Neural cell (in vitro differentiated cells): Measurements from ENCODE around the gene KCTD21. TPM values are rescaled to one million over a fixed set of nuclear protein-coding genes. Genes with fewer than 3 reads are reported as not detected.

ENCODE experiments used
- H2AFZ ChIP-seq: fragments of 200-600, 300-800 bp; sonication (generic), shearing (Covaris generic); 2 replicates; pipeline ENCODE4 v1.6.0; 2014; ENCODE audit warnings: low read depth, mild to moderate bottlenecking, antibody characterized with exemption, low read length, moderate library complexity
- H3F3A ChIP-seq: fragments of 200-600 bp; shearing (Covaris generic); 2 replicates; pipeline ENCODE4 v1.6.1; 2016; ENCODE audit warnings: mild to moderate bottlenecking, moderate library complexity, mixed read lengths, antibody characterized with exemption, low read length; ENCODE audit not compliant: insufficient read depth, poor library complexity, severe bottlenecking
- H3K27ac ChIP-seq: fragments of 200-600, 300-800 bp; sonication (generic), shearing (Covaris generic); 2 replicates; pipeline ENCODE4 v1.5.1; 2014; ENCODE audit warnings: mild to moderate bottlenecking, low read length, moderate library complexity
- H3K27me3 ChIP-seq: fragments of 300-800, 200-600 bp; sonication (generic), shearing (Covaris generic); 2 replicates; pipeline ENCODE4 v1.6.0; 2014; ENCODE audit warnings: mild to moderate bottlenecking, low read depth, low read length, moderate library complexity; ENCODE audit not compliant: insufficient read depth
- H3K36me3 ChIP-seq: fragments of 300-800, 200-600 bp; sonication (generic), shearing (Covaris generic); 2 replicates; pipeline ENCODE4 v1.5.1; 2014; ENCODE audit warnings: mild to moderate bottlenecking, antibody characterized with exemption, low read length, moderate library complexity; ENCODE audit not compliant: insufficient read depth
- H3K4me2 ChIP-seq: fragments of 300-800, 200-600 bp; sonication (generic), shearing (Covaris generic); 2 replicates; pipeline ENCODE4 v1.6.0; 2014; ENCODE audit warnings: mild to moderate bottlenecking, low read length
- H3K4me3 ChIP-seq: fragments of 300-800, 200-600 bp; sonication (generic), shearing (Covaris generic); 2 replicates; pipeline ENCODE4 v1.5.1; 2014; ENCODE audit warnings: mild to moderate bottlenecking, low read length, moderate library complexity
- H3K79me2 ChIP-seq: fragments of 200-600 bp; shearing (Covaris generic); replicated peaks from 2 replicates; pipeline ENCODE4 v1.6.0; 2014; ENCODE audit warnings: mild to moderate bottlenecking, low read length, moderate library complexity; ENCODE audit not compliant: insufficient read depth
- H3K9ac ChIP-seq: fragments of 300-800, 200-600 bp; sonication (generic), shearing (Covaris generic); 2 replicates; pipeline ENCODE4 v1.6.1; 2016; ENCODE audit warnings: mild to moderate bottlenecking, low read length, mixed read lengths
- H3K9me2 ChIP-seq: fragments of 200-600 bp; shearing (Covaris generic); 2 replicates; pipeline ENCODE4 v1.6.1; 2016; ENCODE audit warnings: mild to moderate bottlenecking, low read length, mixed read lengths; ENCODE audit not compliant: insufficient read depth
- H3K9me3 ChIP-seq: fragments of 200-600, 300-800 bp; sonication (generic), shearing (Covaris generic); 2 replicates; pipeline ENCODE4 v1.6.1; 2016; ENCODE audit warnings: mild to moderate bottlenecking, mixed run types, low read length, moderate library complexity, mixed read lengths
- H4K20me1 ChIP-seq: fragments of 200-600 bp; shearing (Covaris generic); 2 replicates; pipeline ENCODE4 v1.6.1; 2016; ENCODE audit warnings: mild to moderate bottlenecking, mixed run types; ENCODE audit not compliant: insufficient read depth
- EZH2 ChIP-seq: fragments of 200-600, 300-800 bp; shearing (Covaris generic), sonication (generic); IDR thresholded peaks from 2 replicates; pipeline ENCODE4 v1.6.1; 2014; ENCODE audit warnings: antibody characterized with exemption, low read length, borderline replicate concordance, mild to moderate bottlenecking; ENCODE audit not compliant: insufficient read depth, poor library complexity, severe bottlenecking
- MXI1 ChIP-seq: fragments of 450-650 bp; conservative IDR thresholded peaks from 2 replicates; pipeline ENCODE4 v1.6.1; 2014; ENCODE audit warnings: antibody characterized with exemption, mild to moderate bottlenecking; ENCODE audit not compliant: poor library complexity, severe bottlenecking
- RAD21 ChIP-seq: fragments of 450-650 bp; conservative IDR thresholded peaks from 2 replicates; pipeline ENCODE4 v1.6.1; 2014; ENCODE audit warnings: antibody characterized with exemption, mild to moderate bottlenecking, moderate library complexity
- SMC3 ChIP-seq: fragments of 450-650 bp; conservative IDR thresholded peaks from 2 replicates; pipeline ENCODE4 v1.6.1; 2014; ENCODE audit warnings: antibody characterized with exemption, mild to moderate bottlenecking, moderate library complexity; ENCODE audit not compliant: poor library complexity
- TAF1 ChIP-seq: IDR thresholded peaks from 2 replicates; pipeline ENCODE4 v1.6.1; 2012; ENCODE audit warnings: low read depth
- polyA plus RNA-seq: library from polyadenylated mRNA; depleted of rRNA; stranded (reverse); fragments of >200 nt; gene quantifications from 2 replicates; pipeline ENCODE4 v1.2.3, GENCODE V29; 2014
- TF ChIP-seq, protein P1 (sequence below): IDR thresholded peaks from 2 replicates; pipeline ENCODE4 v1.6.1; 2012; ENCODE audit warnings: borderline replicate concordance
- TF ChIP-seq, protein P2 (sequence below): fragments of 450-650 bp; IDR thresholded peaks from 2 replicates; pipeline ENCODE4 v1.5.1; 2014; ENCODE audit warnings: antibody characterized with exemption, mild to moderate bottlenecking, moderate library complexity; ENCODE audit not compliant: poor library complexity, severe bottlenecking

Gene KCTD21
- polyA plus RNA-seq, 1 donor from 2014 or later: 1.4 TPM

DNA sequence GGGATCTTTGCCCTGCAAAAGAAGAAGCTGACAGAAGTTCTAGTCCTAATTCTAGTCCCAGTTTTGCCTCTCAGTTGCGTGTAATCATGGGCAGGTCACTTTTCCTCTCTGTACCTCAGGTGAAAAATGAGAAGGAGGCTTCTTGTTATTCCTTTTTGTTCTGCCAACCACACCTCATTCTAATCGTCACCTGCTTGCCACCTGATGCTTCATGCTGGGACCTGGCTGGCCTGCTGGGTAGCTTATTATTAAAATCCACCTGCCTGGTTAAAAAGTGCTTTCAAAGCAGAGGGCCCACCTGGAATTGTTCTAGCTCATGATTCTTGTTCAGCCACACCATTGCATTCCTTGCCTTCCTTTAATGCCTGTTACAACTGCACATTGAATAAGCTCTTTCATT, 40.6 kb downstream of the KCTD21 start:
- no peak overlapping the region for H2AFZ ChIP-seq
- TF ChIP-seq, protein P1, sequence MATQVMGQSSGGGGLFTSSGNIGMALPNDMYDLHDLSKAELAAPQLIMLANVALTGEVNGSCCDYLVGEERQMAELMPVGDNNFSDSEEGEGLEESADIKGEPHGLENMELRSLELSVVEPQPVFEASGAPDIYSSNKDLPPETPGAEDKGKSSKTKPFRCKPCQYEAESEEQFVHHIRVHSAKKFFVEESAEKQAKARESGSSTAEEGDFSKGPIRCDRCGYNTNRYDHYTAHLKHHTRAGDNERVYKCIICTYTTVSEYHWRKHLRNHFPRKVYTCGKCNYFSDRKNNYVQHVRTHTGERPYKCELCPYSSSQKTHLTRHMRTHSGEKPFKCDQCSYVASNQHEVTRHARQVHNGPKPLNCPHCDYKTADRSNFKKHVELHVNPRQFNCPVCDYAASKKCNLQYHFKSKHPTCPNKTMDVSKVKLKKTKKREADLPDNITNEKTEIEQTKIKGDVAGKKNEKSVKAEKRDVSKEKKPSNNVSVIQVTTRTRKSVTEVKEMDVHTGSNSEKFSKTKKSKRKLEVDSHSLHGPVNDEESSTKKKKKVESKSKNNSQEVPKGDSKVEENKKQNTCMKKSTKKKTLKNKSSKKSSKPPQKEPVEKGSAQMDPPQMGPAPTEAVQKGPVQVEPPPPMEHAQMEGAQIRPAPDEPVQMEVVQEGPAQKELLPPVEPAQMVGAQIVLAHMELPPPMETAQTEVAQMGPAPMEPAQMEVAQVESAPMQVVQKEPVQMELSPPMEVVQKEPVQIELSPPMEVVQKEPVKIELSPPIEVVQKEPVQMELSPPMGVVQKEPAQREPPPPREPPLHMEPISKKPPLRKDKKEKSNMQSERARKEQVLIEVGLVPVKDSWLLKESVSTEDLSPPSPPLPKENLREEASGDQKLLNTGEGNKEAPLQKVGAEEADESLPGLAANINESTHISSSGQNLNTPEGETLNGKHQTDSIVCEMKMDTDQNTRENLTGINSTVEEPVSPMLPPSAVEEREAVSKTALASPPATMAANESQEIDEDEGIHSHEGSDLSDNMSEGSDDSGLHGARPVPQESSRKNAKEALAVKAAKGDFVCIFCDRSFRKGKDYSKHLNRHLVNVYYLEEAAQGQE: no peak
- TF ChIP-seq, protein P2, sequence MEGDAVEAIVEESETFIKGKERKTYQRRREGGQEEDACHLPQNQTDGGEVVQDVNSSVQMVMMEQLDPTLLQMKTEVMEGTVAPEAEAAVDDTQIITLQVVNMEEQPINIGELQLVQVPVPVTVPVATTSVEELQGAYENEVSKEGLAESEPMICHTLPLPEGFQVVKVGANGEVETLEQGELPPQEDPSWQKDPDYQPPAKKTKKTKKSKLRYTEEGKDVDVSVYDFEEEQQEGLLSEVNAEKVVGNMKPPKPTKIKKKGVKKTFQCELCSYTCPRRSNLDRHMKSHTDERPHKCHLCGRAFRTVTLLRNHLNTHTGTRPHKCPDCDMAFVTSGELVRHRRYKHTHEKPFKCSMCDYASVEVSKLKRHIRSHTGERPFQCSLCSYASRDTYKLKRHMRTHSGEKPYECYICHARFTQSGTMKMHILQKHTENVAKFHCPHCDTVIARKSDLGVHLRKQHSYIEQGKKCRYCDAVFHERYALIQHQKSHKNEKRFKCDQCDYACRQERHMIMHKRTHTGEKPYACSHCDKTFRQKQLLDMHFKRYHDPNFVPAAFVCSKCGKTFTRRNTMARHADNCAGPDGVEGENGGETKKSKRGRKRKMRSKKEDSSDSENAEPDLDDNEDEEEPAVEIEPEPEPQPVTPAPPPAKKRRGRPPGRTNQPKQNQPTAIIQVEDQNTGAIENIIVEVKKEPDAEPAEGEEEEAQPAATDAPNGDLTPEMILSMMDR: no peak
- TF ChIP-seq RAD21: no peak
- TF ChIP-seq TAF1: no peak
- TF ChIP-seq SMC3: no peak
- TF ChIP-seq MXI1: no peak
- no peak for TF ChIP-seq EZH2
- H3K27ac ChIP-seq: no peak overlapping the region

DNA sequence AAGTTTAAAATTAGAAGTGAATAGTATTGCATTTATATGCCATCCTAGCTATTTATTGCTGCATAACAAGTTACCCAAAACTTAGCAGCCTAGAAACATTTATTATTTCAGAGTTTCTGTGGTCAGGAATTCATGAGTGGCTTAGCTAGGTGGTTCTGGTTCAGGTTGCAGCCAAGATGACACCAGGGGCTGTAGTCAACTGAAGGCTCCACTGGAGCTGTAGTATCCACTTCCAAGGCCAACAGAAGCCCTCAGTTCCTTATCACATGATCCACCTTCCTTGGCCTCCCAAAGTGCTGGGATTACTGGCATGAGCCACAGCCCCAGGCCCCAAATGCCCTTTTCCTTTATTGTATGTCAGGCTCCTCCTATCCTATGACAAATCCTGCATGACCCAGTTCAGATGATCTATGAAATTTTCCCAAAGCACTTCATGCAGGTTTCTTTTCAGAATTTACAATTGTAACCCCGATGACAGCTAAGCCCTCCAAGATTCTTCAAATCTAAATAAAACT, 42.9 kb downstream of the KCTD21 start:
- H3K4me3 ChIP-seq: no peak overlapping the region
- no peak overlapping the region for H2AFZ ChIP-seq
- H3K4me2 ChIP-seq: no peak overlapping the region
- no peak overlapping the region for H3K9ac ChIP-seq
- H3K36me3 ChIP-seq: no peaks in the 10 kb centered on the region
- TF ChIP-seq EZH2: no peak
- H3K9me2 ChIP-seq: no peaks in the 10 kb centered on the region
- no peaks in the 10 kb centered on the region for H3K79me2 ChIP-seq
- no peaks in the 10 kb centered on the region for H4K20me1 ChIP-seq
- H3K27me3 ChIP-seq: no peaks in the 10 kb centered on the region
- H3K27ac ChIP-seq: no peak overlapping the region
- H3F3A ChIP-seq: no peaks in the 10 kb centered on the region
- no peaks in the 10 kb centered on the region for H3K9me3 ChIP-seq

More for the DNA sequence above, 40.6 kb downstream of the KCTD21 start:
- H3F3A ChIP-seq: no peaks in the 10 kb centered on the region
- H4K20me1 ChIP-seq: no peaks in the 10 kb centered on the region
- no peaks in the 10 kb centered on the region for H3K9me2 ChIP-seq
- H3K4me2 ChIP-seq: no peak overlapping the region
- H3K9ac ChIP-seq: no peak overlapping the region
- H3K79me2 ChIP-seq: no peaks in the 10 kb centered on the region
- no peaks in the 10 kb centered on the region for H3K36me3 ChIP-seq
- H3K4me3 ChIP-seq: no peak overlapping the region
- no peaks in the 10 kb centered on the region for H3K27me3 ChIP-seq
- H3K9me3 ChIP-seq: no peaks in the 10 kb centered on the region

DNA sequence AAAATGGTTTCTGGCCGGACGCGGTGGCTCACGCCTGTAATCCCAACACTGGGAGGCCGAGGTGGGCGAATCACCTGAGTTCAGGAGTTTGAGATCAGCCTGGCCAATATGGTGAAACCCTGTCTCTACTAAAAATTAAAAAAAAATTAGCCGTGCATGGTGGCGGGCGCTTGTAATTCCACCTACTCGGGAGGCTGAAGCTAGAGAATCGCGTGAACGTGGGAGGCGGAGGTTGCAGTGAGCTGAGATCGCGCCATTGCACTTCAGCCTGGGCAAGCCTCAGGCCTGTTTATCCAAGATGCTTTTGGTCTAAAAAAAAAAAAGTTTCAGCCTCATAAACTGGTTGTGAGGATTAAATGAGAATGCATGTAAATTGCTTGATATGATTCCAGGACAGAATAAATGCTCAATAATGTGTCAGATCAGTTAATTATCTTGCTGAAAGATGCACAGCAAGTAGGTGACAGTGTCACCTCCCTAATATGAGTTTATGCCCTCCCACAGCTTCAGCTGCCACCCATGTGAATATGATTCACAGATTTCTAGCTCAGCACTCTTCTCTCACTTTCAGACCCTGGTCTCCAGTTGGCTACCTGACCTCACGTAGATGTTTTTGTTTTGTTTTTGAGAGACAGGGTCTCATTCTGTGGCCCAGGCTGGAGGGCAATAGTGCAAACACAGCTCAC, 47.9 kb downstream of the KCTD21 start:
- Histone ChIP-seq H3K27ac (no peak overlapping the region), H3K9me2 (no peaks in the 10 kb centered on the region), H3K9me3 (no peaks in the 10 kb centered on the region), H3K4me2 (no peak overlapping the region), H3K4me3 (no peak overlapping the region), H3K79me2 (peaks cover 8% of the 10 kb centered on the region), H2AFZ (no peak overlapping the region), H4K20me1 (no peaks in the 10 kb centered on the region), H3K27me3 (no peaks in the 10 kb centered on the region), H3F3A (no peaks in the 10 kb centered on the region), H3K9ac (no peak overlapping the region), H3K36me3 (no peaks in the 10 kb centered on the region)
- TF ChIP-seq RAD21 (no peak), TAF1 (no peak)
- TF ChIP-seq, protein P1: no peak
